Activated CD8-positive, alpha-beta memory T cell treated with anti-CD3 and anti-CD28 coated beads, Interleukin-2, amount 10 ng/mL, durations not matched to agents 7 days and 5 days (primary cell): ENCODE results near the gene KRTAP2-2. TPM values are rescaled to one million over a fixed set of nuclear protein-coding genes. Genes with fewer than 3 reads are reported as not detected.
"Not testable (repeated sequence)": the region's sequence is repeated elsewhere in the genome, so short reads cannot be mapped to it uniquely, and the experiment has no call there.

Source experiments
- ATAC-seq: fragments of 150-1000 bp; cut with Tn5 transposase; one replicate; pipeline ENCODE4 v1.10.0; 2021; ENCODE audit warnings: moderate library complexity
- CTCF ChIA-PET: fragments of 350-600 bp; sonication (Branson Sonifier 250); formaldehyde crosslinking; loops from one replicate; lab custom pipeline; 2021; ENCODE audit warnings: antibody characterized with exemption; lab: Charles Lee
- DNase-seq: peaks from one replicate; pipeline ENCODE4 v3.0.0-alpha.2; 2020
- H3K27ac Mint-ChIP-seq: one replicate; pipeline ENCODE4 v1.8.0; 2021; ENCODE audit warnings: mild to moderate bottlenecking, mixed read lengths
- H3K27me3 Mint-ChIP-seq: one replicate; pipeline ENCODE4 v1.8.0; 2021; ENCODE audit warnings: mixed read lengths
- H3K36me3 Mint-ChIP-seq: one replicate; pipeline ENCODE4 v1.8.0; 2021; ENCODE audit warnings: mild to moderate bottlenecking, mixed read lengths
- H3K4me1 Mint-ChIP-seq: one replicate; pipeline ENCODE4 v1.8.0; 2021; ENCODE audit warnings: mixed read lengths
- H3K4me3 Mint-ChIP-seq: one replicate; pipeline ENCODE4 v1.8.0; 2021; ENCODE audit warnings: mild to moderate bottlenecking, moderate library complexity, mixed read lengths
- H3K9me3 Mint-ChIP-seq: one replicate; pipeline ENCODE4 v1.8.0; 2022; ENCODE audit warnings: low read depth, mixed read lengths
- total RNA-seq, 2 experiments: library from RNA; stranded (reverse); gene quantifications; one replicate each; pipeline ENCODE4 v1.2.3, GENCODE V29; 2021

The KRTAP2-2 gene
- total RNA-seq, 2 experiments from 2014 or later, result not detected

- CTCF ChIA-PET, result no interaction called here
- H3K9me3 Mint-ChIP-seq, result no peaks in the 10 kb centered on the region
- H3K4me1 Mint-ChIP-seq, result no peaks in the 10 kb centered on the region
- peaks cover 24% of the 10 kb centered on the region for H3K27me3 Mint-ChIP-seq
- H3K27ac Mint-ChIP-seq, result no peak overlapping the region
- DNase-seq, result no peak
- no peak for ATAC-seq
- H3K36me3 Mint-ChIP-seq, result no peaks in the 10 kb centered on the region
- no peak overlapping the region for H3K4me3 Mint-ChIP-seq
Measured at GRCh38 chr17:41076788-41077187, 21.8 kb upstream of the KRTAP2-2 start.

- CTCF ChIA-PET, result no interaction called here
- ATAC-seq, result no peak
Measured at GRCh38 chr17:41073676-41074075, 18.6 kb upstream of the KRTAP2-2 start.

GRCh38 chr17:41071606-41072360, 16.8 kb upstream of the KRTAP2-2 start:
- CTCF ChIA-PET, result no interaction called here

More at GRCh38 chr17:41073676-41074075, 18.6 kb upstream of the KRTAP2-2 start:
- Mint-ChIP-seq H3K27me3 (peaks cover 24% of the 10 kb centered on the region), H3K9me3 (no peaks in the 10 kb centered on the region), H3K4me1 (peaks cover 2% of the 10 kb centered on the region), H3K4me3 (no peak overlapping the region), H3K36me3 (no peaks in the 10 kb centered on the region), H3K27ac (no peak overlapping the region)
- no peak for DNase-seq

GRCh38 chr17:41069031-41069430, 14.0 kb upstream of the KRTAP2-2 start:
- no peak overlapping the region for H3K27ac Mint-ChIP-seq
- H3K9me3 Mint-ChIP-seq, result no peaks in the 10 kb centered on the region
- DNase-seq (no peak), ATAC-seq (no peak)
- peaks cover 7% of the 10 kb centered on the region for H3K4me1 Mint-ChIP-seq
- no peak overlapping the region for H3K4me3 Mint-ChIP-seq
- peaks cover 5% of the 10 kb centered on the region for H3K27me3 Mint-ChIP-seq
- CTCF ChIA-PET, result no interaction called here
- H3K36me3 Mint-ChIP-seq, result no peaks in the 10 kb centered on the region

More at GRCh38 chr17:41071606-41072360, 16.8 kb upstream of the KRTAP2-2 start:
- Mint-ChIP-seq H3K36me3 (no peaks in the 10 kb centered on the region), H3K4me3 (no peak overlapping the region), H3K9me3 (no peaks in the 10 kb centered on the region), H3K4me1 (peaks cover 2% of the 10 kb centered on the region), H3K27me3 (peaks cover 21% of the 10 kb centered on the region), H3K27ac (no peak overlapping the region)
- no peak for DNase-seq
- no peak for ATAC-seq

- H3K27ac Mint-ChIP-seq, result no peak overlapping the region
- CTCF ChIA-PET, result no interaction called here
- H3K27me3 Mint-ChIP-seq, result peaks cover 8% of the 10 kb centered on the region
- no peaks in the 10 kb centered on the region for H3K9me3 Mint-ChIP-seq
- H3K4me1 Mint-ChIP-seq, result peaks cover 7% of the 10 kb centered on the region
- ATAC-seq (no peak), DNase-seq (no peak)
- no peak overlapping the region for H3K4me3 Mint-ChIP-seq
- H3K36me3 Mint-ChIP-seq, result no peaks in the 10 kb centered on the region
Measured at GRCh38 chr17:41067281-41067680, 12.3 kb upstream of the KRTAP2-2 start.

GRCh38 chr17:41065829-41066624, 11.0 kb upstream of the KRTAP2-2 start, which contains the start of gene KRTAP2-4:
KRTAP2-4 (minus strand) TSS chr17:41065879; CDS start chr17:41065845, 34 bp downstream.
- CTCF ChIA-PET, result no interaction called here
- DNase-seq (no peak), ATAC-seq (no peak)
- H3K36me3 Mint-ChIP-seq, result no peaks in the 10 kb centered on the region
- H3K4me3 Mint-ChIP-seq, result no peak within 1 kb of the TSS
- H3K27ac Mint-ChIP-seq, result no peak within 1 kb of the TSS
- peaks cover 16% of the 10 kb centered on the region for H3K27me3 Mint-ChIP-seq
- peaks cover 7% of the 10 kb centered on the region for H3K4me1 Mint-ChIP-seq
- no peaks in the 10 kb centered on the region for H3K9me3 Mint-ChIP-seq

GRCh38 chr17:41065016-41065689, 10.1 kb upstream of the KRTAP2-2 start:
- not testable (repeated sequence) for H3K9me3 Mint-ChIP-seq, ATAC-seq, H3K4me3 Mint-ChIP-seq, H3K27ac Mint-ChIP-seq, H3K4me1 Mint-ChIP-seq, DNase-seq, H3K36me3 Mint-ChIP-seq
- CTCF ChIA-PET, result interaction anchor here (0.5 kb wide), 1 partner anchor 46 kb away, joined by 3 read pairs; no protein-coding TSS in a partner anchor
- H3K27me3 Mint-ChIP-seq, result peaks cover 25% of the 10 kb centered on the region

- CTCF ChIA-PET, result interaction anchor here (0.5 kb wide), 1 partner anchor 45 kb away, joined by 3 read pairs; no protein-coding TSS in a partner anchor
- peaks cover 31% of the 10 kb centered on the region for H3K27me3 Mint-ChIP-seq
- peaks cover 7% of the 10 kb centered on the region for H3K4me1 Mint-ChIP-seq
- ATAC-seq, result no peak
- no peak overlapping the region for H3K27ac Mint-ChIP-seq
- no peaks in the 10 kb centered on the region for H3K9me3 Mint-ChIP-seq
- no peak for DNase-seq
- H3K36me3 Mint-ChIP-seq, result no peaks in the 10 kb centered on the region
- H3K4me3 Mint-ChIP-seq, result no peak overlapping the region
Measured at GRCh38 chr17:41064301-41064700, 9.3 kb upstream of the KRTAP2-2 start.

GRCh38 chr17:41063449-41063848, 8.4 kb upstream of the KRTAP2-2 start:
- Mint-ChIP-seq H3K27me3 (peaks cover 39% of the 10 kb centered on the region), H3K9me3 (no peaks in the 10 kb centered on the region), H3K36me3 (no peaks in the 10 kb centered on the region), H3K4me3 (no peak overlapping the region), H3K4me1 (peaks cover 5% of the 10 kb centered on the region), H3K27ac (no peak overlapping the region)
- ATAC-seq, result no peak
- CTCF ChIA-PET, result no interaction called here
- DNase-seq, result no peak

- Mint-ChIP-seq H3K27me3 (peaks cover 48% of the 10 kb centered on the region), H3K4me1 (peaks cover 5% of the 10 kb centered on the region), H3K27ac (no peak overlapping the region), H3K9me3 (peaks cover 3% of the 10 kb centered on the region), H3K4me3 (no peak overlapping the region), H3K36me3 (no peaks in the 10 kb centered on the region)
- no peak for DNase-seq
- ATAC-seq, result no peak
- CTCF ChIA-PET, result no interaction called here
Measured at GRCh38 chr17:41061964-41062363, 6.9 kb upstream of the KRTAP2-2 start.

- Mint-ChIP-seq H3K4me1 (no peaks in the 10 kb centered on the region), H3K9me3 (peaks cover 3% of the 10 kb centered on the region), H3K36me3 (no peaks in the 10 kb centered on the region), H3K4me3 (no peak within 1 kb of the TSS), H3K27ac (no peak within 1 kb of the TSS), H3K27me3 (peaks cover 51% of the 10 kb centered on the region)
- CTCF ChIA-PET, result no interaction called here
- DNase-seq (no peak), ATAC-seq (no peak)
Measured at GRCh38 chr17:41060052-41060604, 5.1 kb upstream of the KRTAP2-2 start, which contains the start of gene KRTAP2-3. KRTAP2-3 (minus strand) TSS chr17:41060114; CDS start chr17:41060050, 64 bp downstream.

GRCh38 chr17:41059276-41060051, 4.4 kb upstream of the KRTAP2-2 start:
- H3K4me3 Mint-ChIP-seq, H3K36me3 Mint-ChIP-seq, H3K27ac Mint-ChIP-seq, H3K9me3 Mint-ChIP-seq, ATAC-seq, H3K4me1 Mint-ChIP-seq, CTCF ChIA-PET, DNase-seq: not testable (repeated sequence)
- H3K27me3 Mint-ChIP-seq, result peaks cover 51% of the 10 kb centered on the region
